GM23338 (cell line): ENCODE results near the gene MRPS21. TPM values are rescaled to one million over a fixed set of nuclear protein-coding genes. Genes with fewer than 3 reads are reported as not detected.

Source experiments
- ATAC-seq: fragments of 200-7000 bp; cut with Tn5 transposase; 3 replicates; pipeline ENCODE4 v1.9.1; 2020
- DNase-seq: peaks from one replicate; pipeline ENCODE4 v3.0.0-alpha.2; 2015; ENCODE audit warnings: low spot score
- H2AFZ ChIP-seq: fragments of 200-600 bp; sonication (generic); 2 replicates; pipeline ENCODE4 v1.8.0; 2016; ENCODE audit warnings: antibody characterized with exemption, mild to moderate bottlenecking, moderate library complexity
- H3F3A ChIP-seq: fragments of 200-600 bp; sonication (generic); replicated peaks from 2 replicates; pipeline ENCODE4 v1.8.0; 2017; ENCODE audit warnings: antibody characterized with exemption, mixed run types, low read depth
- H3K27ac ChIP-seq: fragments of 200-600 bp; sonication (generic); 2 replicates; pipeline ENCODE4 v1.6.1; 2016; ENCODE audit warnings: low read depth
- H3K27me3 ChIP-seq: fragments of 200-600 bp; sonication (generic); 2 replicates; pipeline ENCODE4 v1.8.0; 2016; ENCODE audit warnings: mild to moderate bottlenecking, mixed run types, moderate library complexity; ENCODE audit not compliant: insufficient read depth
- H3K36me3 ChIP-seq: fragments of 200-600 bp; sonication (generic); 2 replicates; pipeline ENCODE4 v1.8.0; 2016; ENCODE audit warnings: mild to moderate bottlenecking; ENCODE audit not compliant: insufficient read depth
- H3K4me1 ChIP-seq: fragments of 200-600 bp; sonication (generic); 2 replicates; pipeline ENCODE4 v1.8.0; 2016; ENCODE audit warnings: mild to moderate bottlenecking, moderate library complexity; ENCODE audit not compliant: insufficient read depth
- H3K4me2 ChIP-seq: fragments of 200-600 bp; sonication (generic); 2 replicates; pipeline ENCODE4 v1.7.1; 2017; ENCODE audit warnings: mixed run types
- H3K4me3 ChIP-seq: fragments of 200-600 bp; sonication (generic); 2 replicates; pipeline ENCODE4 v1.6.1; 2016; ENCODE audit warnings: mixed run types
- H3K79me2 ChIP-seq: fragments of 200-600 bp; sonication (generic); replicated peaks from 2 replicates; pipeline ENCODE4 v1.8.0; 2017; ENCODE audit warnings: mild to moderate bottlenecking; ENCODE audit not compliant: insufficient read depth
- H3K9me2 ChIP-seq: fragments of 200-600 bp; sonication (generic); 2 replicates; pipeline ENCODE4 v1.8.0; 2017; ENCODE audit not compliant: insufficient read depth
- H4K20me1 ChIP-seq: fragments of 200-600 bp; sonication (generic); replicated peaks from 2 replicates; pipeline ENCODE4 v1.8.0; 2017; ENCODE audit warnings: mild to moderate bottlenecking; ENCODE audit not compliant: insufficient read depth
- H3K27ac Mint-ChIP-seq: 2 replicates; pipeline ENCODE4 v1.8.0; 2020; ENCODE audit warnings: inconsistent platforms, mild to moderate bottlenecking, moderate library complexity, mixed read lengths
- H3K27me3 Mint-ChIP-seq: 3 replicates; pipeline ENCODE4 v1.8.0; 2022; ENCODE audit warnings: low read depth, mild to moderate bottlenecking, moderate library complexity, mixed read lengths, inconsistent platforms; ENCODE audit not compliant: insufficient read depth, poor library complexity
- H3K36me3 Mint-ChIP-seq: 3 replicates; pipeline ENCODE4 v1.8.0; 2021; ENCODE audit warnings: low read depth, mild to moderate bottlenecking, inconsistent platforms, moderate library complexity, mixed read lengths
- H3K4me1 Mint-ChIP-seq: 3 replicates; pipeline ENCODE4 v1.8.0; 2020; ENCODE audit warnings: mild to moderate bottlenecking, inconsistent platforms, mixed read lengths
- H3K4me3 Mint-ChIP-seq: 3 replicates; pipeline ENCODE4 v1.8.0; 2021; ENCODE audit warnings: moderate library complexity, mild to moderate bottlenecking, inconsistent platforms, mixed read lengths
- H3K9me3 Mint-ChIP-seq: 3 replicates; pipeline ENCODE4 v1.8.0; 2020; ENCODE audit warnings: moderate library complexity, mild to moderate bottlenecking, inconsistent platforms, mixed read lengths
- CREB1 ChIP-seq: fragments of 250-450 bp; sonication (Bioruptor Pico); IDR thresholded peaks from 2 replicates; pipeline ENCODE4 v1.5.0; 2020; ENCODE audit warnings: low read depth, mild to moderate bottlenecking, moderate library complexity
- ETS1 ChIP-seq: IDR thresholded peaks from 2 replicates; pipeline ENCODE4 v1.6.1; 2016; ENCODE audit warnings: antibody characterized with exemption
- EZH2 ChIP-seq: fragments of 200-600 bp; sonication (generic); IDR thresholded peaks from one replicate; pipeline ENCODE4 v1.8.0; 2017; ENCODE audit warnings: antibody characterized with exemption, mild to moderate bottlenecking, low read depth; ENCODE audit not compliant: unreplicated experiment
- JUNB ChIP-seq: IDR thresholded peaks from one replicate; pipeline ENCODE4 v1.6.1; 2016; ENCODE audit warnings: antibody characterized with exemption; ENCODE audit not compliant: unreplicated experiment
- NANOG ChIP-seq: IDR thresholded peaks from 2 replicates; pipeline ENCODE4 v1.6.1; 2016; ENCODE audit warnings: antibody characterized with exemption, borderline replicate concordance
- POLR2AphosphoS5 ChIP-seq: IDR thresholded peaks from 2 replicates; pipeline ENCODE4 v1.6.1; 2016; ENCODE audit warnings: antibody characterized with exemption, low read depth
- REST ChIP-seq: IDR thresholded peaks from one replicate; pipeline ENCODE4 v1.6.1; 2018; ENCODE audit warnings: antibody characterized with exemption; ENCODE audit not compliant: unreplicated experiment
- STAT1 ChIP-seq: IDR thresholded peaks from one replicate; pipeline ENCODE4 v1.6.1; 2016; ENCODE audit warnings: antibody characterized with exemption; ENCODE audit not compliant: unreplicated experiment
- ZNF114 ChIP-seq: fragments of 250-450 bp; sonication (Bioruptor Pico); IDR thresholded peaks from 2 replicates; pipeline ENCODE4 v1.5.0; 2020; ENCODE audit warnings: mild to moderate bottlenecking, moderate library complexity
- ZNF331 ChIP-seq: fragments of 250-450 bp; sonication (Bioruptor Pico); IDR thresholded peaks from 2 replicates; pipeline ENCODE4 v1.5.0; 2020; ENCODE audit warnings: low read depth, mild to moderate bottlenecking, moderate library complexity
- ZNF462 ChIP-seq: fragments of 250-450 bp; sonication (Bioruptor Pico); IDR thresholded peaks from 2 replicates; pipeline ENCODE4 v1.5.0; 2020; ENCODE audit warnings: mild to moderate bottlenecking, moderate library complexity
- polyA plus RNA-seq: library from polyadenylated mRNA; unstranded; fragments of >200 nt; fragmentation: Nextera tagmentation; extraction: Ambion mirVana; gene quantifications from 2 replicates; pipeline ENCODE4 v1.2.1, GENCODE V29; 2016
- total RNA-seq: library from RNA; depleted of rRNA; stranded (reverse); fragments of >200 nt; shearing (Covaris generic); gene quantifications from 2 replicates; pipeline ENCODE4 v1.2.3, GENCODE V29; 2014

Gene MRPS21
- total and polyA plus RNA-seq, 2 experiments from 2014 or later: 51.2 to 313 TPM

GRCh38 chr1:150288822-150289221 lies 4.8 kb upstream of the MRPS21 start:
- peaks cover 4% of the 10 kb centered on the region for H3K27me3 Mint-ChIP-seq
- Histone ChIP-seq H3K27ac (no peak overlapping the region), H3F3A (peaks cover 3% of the 10 kb centered on the region; the same call in 1 of the 2 replicates), H3K4me3 (no peak overlapping the region), H3K27me3 (no peaks in the 10 kb centered on the region), H4K20me1 (no peaks in the 10 kb centered on the region), H2AFZ (no peak overlapping the region), H3K4me2 (no peak overlapping the region), H3K9me2 (no peaks in the 10 kb centered on the region), H3K79me2 (peaks cover under 1% of the 10 kb centered on the region; the same call in 1 of the 2 replicates), H3K4me1 (no peaks in the 10 kb centered on the region; the same call in 1 of the 2 replicates), H3K36me3 (no peaks in the 10 kb centered on the region)
- peaks cover 14% of the 10 kb centered on the region; the same call in 1 of the 3 replicates for H3K36me3 Mint-ChIP-seq
- H3K4me1 Mint-ChIP-seq: peaks cover 7% of the 10 kb centered on the region
- TF ChIP-seq ZNF462 (no peak), JUNB (no peak), ZNF331 (CRISPR knock-in tag) (no peak), POLR2AphosphoS5 (no peak), CREB1 (CRISPR knock-in tag) (no peak), ETS1 (no peak), REST (no peak), ZNF114 (no peak), STAT1 (no peak), EZH2 (no peak), NANOG (no peak)
- DNase-seq (no peak), ATAC-seq (no peak)
- H3K9me3 Mint-ChIP-seq: no peaks in the 10 kb centered on the region
- no peak overlapping the region for H3K27ac Mint-ChIP-seq
- H3K4me3 Mint-ChIP-seq: no peak overlapping the region
